ENCODE results near the gene SH3GL3.

Gene SH3GL3

GRCh38 chr15:83578691-83579090 is 131.6 kb downstream of the SH3GL3 start:
- no peak for TF ChIP-seq SIN3A (IDR thresholded peaks at IDR 0.05; ENCODE audit: borderline replicate concordance, insufficient read depth, low read length)
- TF ChIP-seq POLR2AphosphoS5 (IDR thresholded peaks at IDR 0.05; ENCODE audit: low read depth, low read length), result no peak
- no peak for TF ChIP-seq FOXP2 (optimal IDR thresholded peaks at IDR 0.05; ENCODE audit: borderline replicate concordance, extremely low read depth, extremely low read length, insufficient read depth)
- no peak for TF ChIP-seq REST (IDR thresholded peaks at IDR 0.05; ENCODE audit: insufficient read depth in 1 of 2, low read depth in 2 of 2, low read length in 2 of 2)
- TF ChIP-seq TAF1 (IDR thresholded peaks at IDR 0.05; ENCODE audit: borderline replicate concordance, insufficient read depth, low read length), result no peak

- TF ChIP-seq REST (IDR thresholded peaks at IDR 0.05; ENCODE audit: insufficient read depth in 1 of 2, low read depth in 2 of 2, low read length in 2 of 2) (no peak), POLR2AphosphoS5 (IDR thresholded peaks at IDR 0.05; ENCODE audit: low read depth, low read length) (no peak)
Observed at GRCh38 chr15:83581381-83581780, 134.2 kb downstream of the SH3GL3 start.

- no peak for TF ChIP-seq TAF1 (IDR thresholded peaks at IDR 0.05; ENCODE audit: borderline replicate concordance, insufficient read depth, low read length)
- TF ChIP-seq SIN3A (IDR thresholded peaks at IDR 0.05; ENCODE audit: borderline replicate concordance, insufficient read depth, low read length), result no peak
- TF ChIP-seq FOXP2 (optimal IDR thresholded peaks at IDR 0.05; ENCODE audit: borderline replicate concordance, extremely low read depth, extremely low read length, insufficient read depth), result no peak
- TF ChIP-seq REST (IDR thresholded peaks at IDR 0.05; ENCODE audit: insufficient read depth in 1 of 2, low read depth in 2 of 2, low read length in 2 of 2), result no peak
- TF ChIP-seq POLR2AphosphoS5 (IDR thresholded peaks at IDR 0.05; ENCODE audit: low read depth, low read length), result no peak
Observed at GRCh38 chr15:83582381-83582780, 135.2 kb downstream of the SH3GL3 start.

- TF ChIP-seq FOXP2 (optimal IDR thresholded peaks at IDR 0.05; ENCODE audit: borderline replicate concordance, extremely low read depth, extremely low read length, insufficient read depth), result no peak
Observed at GRCh38 chr15:83585601-83586335, 138.6 kb downstream of the SH3GL3 start.

GRCh38 chr15:83587091-83587490 is 139.9 kb downstream of the SH3GL3 start:
- TF ChIP-seq SIN3A (IDR thresholded peaks at IDR 0.05; ENCODE audit: borderline replicate concordance, insufficient read depth, low read length), result no peak
- TF ChIP-seq POLR2AphosphoS5 (IDR thresholded peaks at IDR 0.05; ENCODE audit: low read depth, low read length), result no peak
- no peak for TF ChIP-seq TAF1 (IDR thresholded peaks at IDR 0.05; ENCODE audit: borderline replicate concordance, insufficient read depth, low read length)
- TF ChIP-seq FOXP2 (optimal IDR thresholded peaks at IDR 0.05; ENCODE audit: borderline replicate concordance, extremely low read depth, extremely low read length, insufficient read depth), result no peak
- TF ChIP-seq REST (IDR thresholded peaks at IDR 0.05; ENCODE audit: insufficient read depth in 1 of 2, low read depth in 2 of 2, low read length in 2 of 2), result no peak

Measured in PFSK-1 (cell line).